MCF 10A (cell line): ENCODE measurements around the gene PRR12. TPM values are rescaled to one million over a fixed set of nuclear protein-coding genes. Genes with fewer than 3 reads are reported as not detected.

Experiments
- BruUV-seq: library from RNA; stranded (reverse); fragments of 400-500 nt; replicated peaks from 2 replicates; lab custom pipeline; 2021; lab: Mats Ljungman, UMichigan
- CTCF ChIA-PET: fragments of 300-600 bp; sonication (Branson Sonifier 250); formaldehyde crosslinking; extraction: SDS; loops from one replicate; lab custom pipeline; 2021; ENCODE audit warnings: antibody characterized with exemption, inconsistent platforms; lab: Yijun Ruan, JAX
- POLR2A ChIA-PET: fragments of 300-600, 350-650 bp; sonication (Branson Sonifier 250); formaldehyde crosslinking; extraction: SDS; loops from one replicate; lab custom pipeline; 2020; ENCODE audit warnings: antibody characterized with exemption, inconsistent platforms; lab: Yijun Ruan, JAX
- DNase-seq: peaks from one replicate; pipeline ENCODE4 v3.0.0-alpha.2; 2018; ENCODE audit not compliant: unreplicated experiment
- H3K27ac Mint-ChIP-seq: one replicate; pipeline ENCODE4 v1.8.0; 2022; ENCODE audit warnings: mild to moderate bottlenecking, low read depth, mixed read lengths; ENCODE audit not compliant: unreplicated experiment
- H3K27me3 Mint-ChIP-seq: one replicate; pipeline ENCODE4 v1.8.0; 2022; ENCODE audit warnings: mixed read lengths; ENCODE audit not compliant: insufficient read depth, unreplicated experiment
- H3K36me3 Mint-ChIP-seq: one replicate; pipeline ENCODE4 v1.8.0; 2022; ENCODE audit warnings: mild to moderate bottlenecking, moderate library complexity, mixed read lengths; ENCODE audit not compliant: insufficient read depth, unreplicated experiment
- H3K4me1 Mint-ChIP-seq: one replicate; pipeline ENCODE4 v1.8.0; 2022; ENCODE audit warnings: mixed read lengths; ENCODE audit not compliant: insufficient read depth, unreplicated experiment
- H3K4me3 Mint-ChIP-seq: one replicate; pipeline ENCODE4 v1.8.0; 2022; ENCODE audit warnings: mild to moderate bottlenecking, moderate library complexity, mixed read lengths; ENCODE audit not compliant: unreplicated experiment
- H3K9me3 Mint-ChIP-seq: one replicate; pipeline ENCODE4 v1.8.0; 2022; ENCODE audit warnings: mixed read lengths; ENCODE audit not compliant: unreplicated experiment
- intact Hi-C: fragments of 100-400 bp; cut with micrococcal nuclease; formaldehyde crosslinking; loops from 2 replicates; pipeline ENCODE4 v1.14.1; 2022
- total RNA-seq: library from RNA; stranded (reverse); gene quantifications from 2 replicates; pipeline ENCODE4 v1.2.3, GENCODE V29; 2022
- TF ChIP-seq, protein P1 (sequence below): fragments of 200-600 bp; IDR thresholded peaks from one replicate; pipeline ENCODE4 v1.8.0; 2022; ENCODE audit warnings: antibody characterized with exemption, mild to moderate bottlenecking; ENCODE audit not compliant: unreplicated experiment

PRR12 gene
- total RNA-seq, 1 experiment from 2014 or later = 19.0 TPM

DNA sequence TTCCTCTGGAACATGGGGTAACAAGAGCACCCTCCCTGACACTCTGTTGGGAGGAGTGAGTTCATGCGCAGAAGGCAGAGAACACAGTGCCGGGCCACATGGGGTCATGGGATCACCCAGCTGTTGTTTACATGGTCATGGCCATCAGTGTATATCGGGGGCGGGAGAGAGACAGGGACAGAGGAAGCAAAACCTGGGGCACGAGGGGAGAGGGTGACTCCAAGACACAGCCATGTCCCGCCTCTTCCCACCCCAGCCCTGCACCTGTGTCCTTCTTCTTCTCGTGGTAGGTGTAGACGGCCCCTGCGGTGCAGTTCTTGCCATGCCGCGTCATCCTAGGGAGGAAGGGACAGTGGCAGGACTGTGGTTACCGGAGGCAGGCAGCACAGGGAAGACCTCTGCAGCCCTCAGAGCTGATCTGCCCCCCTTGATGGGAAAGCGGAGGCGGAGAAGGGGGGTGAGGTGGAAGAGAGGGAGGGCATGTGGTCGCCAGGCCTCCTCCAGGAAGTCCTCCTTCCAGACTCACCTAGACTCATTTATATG lies 30.6 kb upstream of the PRR12 start:
- TF ChIP-seq, protein P1, sequence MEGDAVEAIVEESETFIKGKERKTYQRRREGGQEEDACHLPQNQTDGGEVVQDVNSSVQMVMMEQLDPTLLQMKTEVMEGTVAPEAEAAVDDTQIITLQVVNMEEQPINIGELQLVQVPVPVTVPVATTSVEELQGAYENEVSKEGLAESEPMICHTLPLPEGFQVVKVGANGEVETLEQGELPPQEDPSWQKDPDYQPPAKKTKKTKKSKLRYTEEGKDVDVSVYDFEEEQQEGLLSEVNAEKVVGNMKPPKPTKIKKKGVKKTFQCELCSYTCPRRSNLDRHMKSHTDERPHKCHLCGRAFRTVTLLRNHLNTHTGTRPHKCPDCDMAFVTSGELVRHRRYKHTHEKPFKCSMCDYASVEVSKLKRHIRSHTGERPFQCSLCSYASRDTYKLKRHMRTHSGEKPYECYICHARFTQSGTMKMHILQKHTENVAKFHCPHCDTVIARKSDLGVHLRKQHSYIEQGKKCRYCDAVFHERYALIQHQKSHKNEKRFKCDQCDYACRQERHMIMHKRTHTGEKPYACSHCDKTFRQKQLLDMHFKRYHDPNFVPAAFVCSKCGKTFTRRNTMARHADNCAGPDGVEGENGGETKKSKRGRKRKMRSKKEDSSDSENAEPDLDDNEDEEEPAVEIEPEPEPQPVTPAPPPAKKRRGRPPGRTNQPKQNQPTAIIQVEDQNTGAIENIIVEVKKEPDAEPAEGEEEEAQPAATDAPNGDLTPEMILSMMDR = no peak
- CTCF ChIA-PET = interaction anchor here (0.6 to 7.3 kb wide), 5 partner anchors 11 to 240 kb away, joined by 3 to 89 read pairs (median 4); no protein-coding TSS in a partner anchor
- Mint-ChIP-seq H3K9me3 (no peaks in the 10 kb centered on the region), H3K4me3 (no peak overlapping the region), H3K27me3 (no peaks in the 10 kb centered on the region), H3K27ac (no peak overlapping the region), H3K4me1 (peaks cover 5% of the 10 kb centered on the region), H3K36me3 (peaks cover 55% of the 10 kb centered on the region)
- BruUV-seq = no TSS peak
- no peak for DNase-seq
- intact Hi-C loops = no loop called here
- POLR2A ChIA-PET = no interaction called here

DNA sequence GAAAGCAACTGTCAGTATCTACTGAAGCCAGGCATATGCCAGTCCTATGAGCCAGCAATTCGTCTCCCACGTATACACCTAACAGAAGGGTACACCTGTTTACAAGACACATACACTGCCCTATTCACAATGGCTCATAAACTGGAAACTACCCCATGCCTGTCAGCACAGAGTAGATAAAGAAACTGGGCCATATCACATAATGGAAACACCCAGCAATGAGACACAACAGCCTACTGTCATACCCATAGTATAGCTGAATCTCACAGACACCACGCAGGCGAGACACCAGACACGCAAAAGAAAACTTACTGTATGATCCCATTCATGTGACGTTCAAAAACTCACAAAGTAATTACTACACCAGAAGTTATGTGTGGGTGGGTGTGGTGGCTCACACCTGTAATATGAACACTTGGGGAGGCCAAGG lies 26.4 kb upstream of the PRR12 start:
- Mint-ChIP-seq H3K9me3 (no peaks in the 10 kb centered on the region), H3K27me3 (no peaks in the 10 kb centered on the region)
- no peak for DNase-seq

DNA sequence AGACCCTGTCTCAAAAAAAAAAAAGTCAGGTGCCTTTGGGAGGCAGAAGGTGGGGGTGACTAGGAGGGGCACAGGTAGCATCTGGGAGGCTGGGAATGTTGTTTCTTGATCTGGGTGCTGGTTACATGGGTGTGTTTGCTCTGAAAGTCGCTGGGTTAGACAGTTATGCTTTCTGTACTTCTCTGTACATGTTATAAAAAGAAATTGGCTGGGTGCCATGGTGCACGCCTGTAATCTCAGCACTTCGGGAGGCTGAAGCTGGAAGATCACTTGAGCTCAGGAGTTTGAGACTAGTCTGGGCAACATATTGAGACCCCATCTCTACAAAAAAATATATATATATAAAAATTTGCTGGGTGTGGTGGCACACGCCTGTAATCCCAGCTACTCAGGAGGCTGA lies 25.7 kb upstream of the PRR12 start:
- ChIA-PET CTCF (interaction anchor here (1.0 to 1.2 kb wide), 2 partner anchors 18 to 152 kb away, joined by 3 to 4 read pairs; no protein-coding TSS in a partner anchor), POLR2A (interaction anchor here (2.8 kb wide), 1 partner anchor 15 kb away, joined by 19 read pairs; the partner anchor contains the start of gene NOSIP)
- intact Hi-C loops = no loop called here
- H3K27ac Mint-ChIP-seq = no peak overlapping the region
- peaks cover 14% of the 10 kb centered on the region for H3K4me1 Mint-ChIP-seq
- no peak overlapping the region for H3K4me3 Mint-ChIP-seq
- H3K9me3 Mint-ChIP-seq = no peaks in the 10 kb centered on the region
- no TSS peak for BruUV-seq
- TF ChIP-seq, protein P1 = no peak
- no peaks in the 10 kb centered on the region for H3K27me3 Mint-ChIP-seq
- DNase-seq = no peak
- H3K36me3 Mint-ChIP-seq = peaks cover 19% of the 10 kb centered on the region

More for the DNA sequence above, 26.4 kb upstream of the PRR12 start:
- ChIA-PET POLR2A (interaction anchor here (0.6 to 2.8 kb wide), 2 partner anchors 15 to 315 kb away, joined by 3 to 19 read pairs; partner anchors contain the start of gene NOSIP), CTCF (interaction anchor here (1.0 kb wide), 1 partner anchor 18 kb away, joined by 3 read pairs; no protein-coding TSS in a partner anchor)
- intact Hi-C loops = no loop called here
- TF ChIP-seq, protein P1 = no peak
- Mint-ChIP-seq H3K4me3 (no peak overlapping the region), H3K27ac (no peak overlapping the region), H3K4me1 (peaks cover 13% of the 10 kb centered on the region), H3K36me3 (peaks cover 25% of the 10 kb centered on the region)
- BruUV-seq = no TSS peak

DNA sequence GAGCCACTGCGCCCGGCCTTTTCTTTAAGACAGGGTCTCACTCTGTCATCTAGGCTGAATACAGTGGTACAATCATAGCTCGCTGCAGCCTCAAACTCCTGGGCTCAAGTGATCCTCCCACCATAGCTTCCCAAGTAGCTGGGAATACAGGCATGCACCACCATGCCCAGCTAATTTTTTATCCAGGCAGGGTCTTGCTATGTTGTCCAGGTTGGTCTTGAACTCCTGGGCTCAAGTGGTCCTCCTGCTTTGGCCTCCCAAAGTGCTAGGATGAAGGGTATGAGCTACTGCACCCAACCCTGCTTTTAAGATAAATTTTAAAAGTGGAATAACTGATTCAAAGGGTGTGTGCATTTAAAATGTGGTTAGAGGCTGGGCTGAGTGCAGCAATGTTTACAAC lies 24.7 kb upstream of the PRR12 start:
- POLR2A ChIA-PET = interaction anchor here (1.1 to 2.8 kb wide), 2 partner anchors 14 to 20 kb away, joined by 3 to 19 read pairs; partner anchors contain the start of gene NOSIP
- intact Hi-C loops = no loop called here
- H3K9me3 Mint-ChIP-seq = no peaks in the 10 kb centered on the region
- peaks cover 18% of the 10 kb centered on the region for H3K36me3 Mint-ChIP-seq
- no peak overlapping the region for H3K4me3 Mint-ChIP-seq
- CTCF ChIA-PET = interaction anchor here (0.7 kb wide), 2 partner anchors 19 to 356 kb away, joined by 4 to 8 read pairs; no protein-coding TSS in a partner anchor
- no peak overlapping the region for H3K27ac Mint-ChIP-seq
- BruUV-seq = no TSS peak
- TF ChIP-seq, protein P1 = no peak
- H3K27me3 Mint-ChIP-seq = no peaks in the 10 kb centered on the region
- DNase-seq = no peak
- peaks cover 20% of the 10 kb centered on the region for H3K4me1 Mint-ChIP-seq
